HEK293T (cell line): ENCODE results near the gene NRL.
"Not testable (repeated sequence)": the region's sequence is repeated elsewhere in the genome, so short reads cannot be mapped to it uniquely, and the experiment has no call there.

ENCODE experiments used
- ARNT ChIP-seq: fragments of 450-650 bp; IDR thresholded peaks from 2 replicates; pipeline ENCODE4 v1.6.1; 2017; ENCODE audit warnings: mild to moderate bottlenecking
- BHLHE40 ChIP-seq: fragments of 450-650 bp; IDR thresholded peaks from 2 replicates; pipeline ENCODE4 v1.6.1; 2016; ENCODE audit warnings: mild to moderate bottlenecking, moderate library complexity, borderline replicate concordance
- CTBP1 ChIP-seq: fragments of 450-650 bp; IDR thresholded peaks from 2 replicates; pipeline ENCODE4 v1.6.1; 2016; ENCODE audit warnings: borderline replicate concordance
- FOXA1 ChIP-seq: fragments of 450-650 bp; IDR thresholded peaks from 2 replicates; pipeline ENCODE4 v1.6.1; 2016; ENCODE audit warnings: mild to moderate bottlenecking
- FOXK2 ChIP-seq: fragments of 450-650 bp; IDR thresholded peaks from 2 replicates; pipeline ENCODE4 v1.6.1; 2016; ENCODE audit warnings: mild to moderate bottlenecking
- FOXM1 ChIP-seq: fragments of 450-650 bp; IDR thresholded peaks from 2 replicates; pipeline ENCODE4 v1.6.1; 2017; ENCODE audit warnings: mild to moderate bottlenecking, borderline replicate concordance
- L3MBTL2 ChIP-seq: fragments of 450-650 bp; conservative IDR thresholded peaks from 2 replicates; pipeline ENCODE4 v1.6.1; 2016; ENCODE audit warnings: mild to moderate bottlenecking
- LEF1 ChIP-seq: fragments of 450-650 bp; IDR thresholded peaks from 2 replicates; pipeline ENCODE4 v1.6.1; 2017; ENCODE audit warnings: mild to moderate bottlenecking, borderline replicate concordance
- PKNOX1 ChIP-seq: fragments of 450-650 bp; IDR thresholded peaks from 2 replicates; pipeline ENCODE4 v1.6.1; 2016
- SP1 ChIP-seq: fragments of 450-650 bp; IDR thresholded peaks from 2 replicates; pipeline ENCODE4 v1.6.1; 2017
- SUZ12 ChIP-seq: fragments of 450-650 bp; IDR thresholded peaks from 2 replicates; pipeline ENCODE4 v1.6.1; 2016; ENCODE audit warnings: mild to moderate bottlenecking
- TARDBP ChIP-seq: fragments of 450-650 bp; IDR thresholded peaks from 2 replicates; pipeline ENCODE4 v1.6.1; 2016

GRCh38 chr14:24029687-24030086 is 85.1 kb downstream of the NRL start:
- TF ChIP-seq SUZ12, FOXK2, PKNOX1, SP1, CTBP1, BHLHE40, ARNT, FOXM1, TARDBP, LEF1, FOXA1, L3MBTL2: not testable (repeated sequence)
